ENCODE measurements around the gene CRB1.
"Not testable (repeated sequence)": the region's sequence is repeated elsewhere in the genome, so short reads cannot be mapped to it uniquely, and the experiment has no call there.

The CRB1 gene

GRCh38 chr1:197402189-197402588 lies 134.1 kb downstream of the CRB1 start:
- no peak for DNase-seq (ENCODE audit: low read depth)

GRCh38 chr1:197404774-197405173 lies 136.7 kb downstream of the CRB1 start:
- not testable (repeated sequence) for DNase-seq (ENCODE audit: low read depth)

GRCh38 chr1:197405614-197406013 lies 137.6 kb downstream of the CRB1 start:
- DNase-seq (ENCODE audit: low read depth): not testable (repeated sequence)

DNA sequence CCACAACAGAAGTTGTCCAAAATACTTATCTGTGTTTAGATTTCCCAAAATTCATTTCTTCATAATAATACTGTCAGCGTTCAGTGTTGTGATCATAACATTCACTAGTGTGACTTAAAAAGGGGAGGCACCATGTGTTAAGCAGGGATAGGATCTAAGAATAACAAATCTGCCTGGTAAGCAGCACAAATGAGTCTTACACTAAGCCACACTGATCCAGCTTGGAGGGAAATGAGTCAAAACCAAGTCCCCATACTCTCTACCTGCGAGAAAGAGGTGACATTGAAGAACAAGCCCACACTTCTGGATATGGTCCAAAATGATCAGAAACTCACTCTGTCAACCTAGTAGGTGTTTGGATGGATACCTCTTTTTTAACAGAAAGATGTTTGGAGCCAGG lies 145.5 kb downstream of the CRB1 start:
- DNase-seq (ENCODE audit: low read depth): no peak

DNA sequence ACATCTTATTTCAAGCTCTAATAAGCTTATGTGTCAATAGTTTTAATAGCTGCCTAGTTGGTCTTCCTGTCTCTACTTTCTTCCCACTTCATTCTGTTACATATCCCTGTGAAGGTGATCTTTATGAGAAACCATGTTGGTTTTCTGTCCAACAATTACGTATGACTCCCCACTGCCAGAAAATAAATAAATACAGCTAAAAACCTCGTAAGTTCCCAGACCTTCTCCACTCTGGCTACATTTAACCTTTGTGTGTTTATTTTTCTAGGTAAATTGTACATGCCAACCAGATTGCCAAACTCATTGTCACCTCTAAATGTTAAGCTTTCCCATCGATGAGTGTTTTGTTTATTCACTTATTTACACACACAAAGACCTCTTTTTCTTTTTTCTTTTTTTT lies 147.2 kb downstream of the CRB1 start:
- DNase-seq (ENCODE audit: low read depth): no peak

DNA sequence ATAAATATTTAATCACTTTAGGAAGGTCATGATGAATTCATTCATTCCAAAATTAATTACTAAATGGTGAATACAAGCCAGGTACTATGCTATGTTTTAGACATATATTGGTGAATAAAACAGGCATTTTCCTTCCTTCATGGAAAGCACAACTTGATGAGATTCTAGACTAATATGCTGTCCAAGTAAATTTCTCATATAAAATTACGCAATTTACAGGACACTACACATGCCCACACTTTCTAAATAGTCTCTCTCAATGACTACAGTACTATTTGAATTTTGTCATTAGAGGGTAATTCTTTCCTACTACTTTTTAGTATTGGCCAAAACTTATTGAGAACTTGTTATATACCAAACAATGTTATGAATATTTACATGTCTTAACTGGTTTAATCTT lies 150.6 kb downstream of the CRB1 start:
- DNase-seq (ENCODE audit: low read depth): no peak

DNA sequence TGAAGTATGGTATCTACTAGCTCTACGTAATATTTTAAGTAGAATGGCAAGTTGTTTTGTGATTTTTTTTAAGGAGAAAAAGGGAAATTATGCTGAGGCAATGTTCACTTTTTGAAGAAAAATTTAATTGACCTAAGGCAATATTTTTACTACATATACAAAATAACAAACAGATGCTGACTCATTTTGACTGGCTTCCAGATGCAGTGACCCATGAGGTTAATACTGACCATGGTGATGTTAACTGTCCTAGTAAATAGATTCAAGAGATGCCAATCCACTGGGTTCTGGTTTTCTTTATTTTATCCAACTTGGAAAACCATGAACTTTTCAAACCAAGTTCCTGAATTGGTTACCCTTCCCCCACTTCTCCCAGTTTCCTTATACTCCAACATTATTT lies 154.9 kb downstream of the CRB1 start:
- no peak for DNase-seq (ENCODE audit: low read depth)

DNA sequence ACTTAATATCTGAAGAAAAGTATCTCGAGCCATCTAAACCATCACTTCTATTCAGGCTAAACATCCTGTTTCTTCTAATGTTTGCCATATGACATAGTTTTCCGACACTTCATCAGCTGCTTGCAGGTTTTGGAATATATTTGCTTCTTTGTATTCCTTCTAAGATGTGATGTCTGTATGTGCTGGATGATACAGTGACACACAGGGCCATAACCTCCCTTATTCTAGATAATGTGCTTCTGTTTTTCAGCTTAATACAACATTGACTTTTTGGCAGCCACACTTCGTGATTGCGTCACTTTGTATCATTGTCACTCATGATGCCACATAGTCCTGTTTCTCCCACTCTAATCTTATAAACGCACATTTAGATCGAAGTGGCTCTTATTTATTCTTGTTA lies 156.3 kb downstream of the CRB1 start:
- DNase-seq (ENCODE audit: low read depth): no peak

GRCh38 chr1:197429372-197429771 lies 161.3 kb downstream of the CRB1 start:
- DNase-seq (ENCODE audit: low read depth): no peak

DNA sequence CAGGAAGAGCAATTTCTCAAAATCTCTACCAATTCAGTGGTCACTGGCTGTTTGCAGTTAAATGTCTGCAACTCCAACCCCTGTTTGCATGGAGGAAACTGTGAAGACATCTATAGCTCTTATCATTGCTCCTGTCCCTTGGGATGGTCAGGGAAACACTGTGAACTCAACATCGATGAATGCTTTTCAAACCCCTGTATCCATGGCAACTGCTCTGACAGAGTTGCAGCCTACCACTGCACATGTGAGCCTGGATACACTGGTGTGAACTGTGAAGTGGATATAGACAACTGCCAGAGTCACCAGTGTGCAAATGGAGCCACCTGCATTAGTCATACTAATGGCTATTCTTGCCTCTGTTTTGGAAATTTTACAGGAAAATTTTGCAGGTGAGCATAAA lies 167.2 kb downstream of the CRB1 start:
- no peak for DNase-seq (ENCODE audit: low read depth)

DNA sequence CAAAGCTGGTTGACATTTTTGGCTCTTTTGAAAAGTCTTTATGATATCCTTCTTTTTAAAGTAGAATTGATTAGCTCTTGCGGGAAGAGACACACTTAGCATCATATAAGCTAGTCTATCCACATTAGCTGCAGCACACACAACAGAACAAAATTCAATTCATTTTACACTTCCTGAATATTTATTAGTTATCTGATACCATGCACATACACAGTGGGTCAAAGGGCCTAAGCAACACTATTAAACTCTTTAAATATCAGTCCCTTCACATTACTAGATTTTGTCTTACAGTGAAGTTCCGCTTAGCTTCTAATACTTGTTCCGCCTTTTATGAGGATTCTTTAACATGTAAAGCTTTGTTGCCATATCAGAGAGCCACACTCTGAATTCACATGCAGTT lies 169.5 kb downstream of the CRB1 start:
- no peak for DNase-seq (ENCODE audit: low read depth)

- DNase-seq (ENCODE audit: low read depth): no peak
Measured at GRCh38 chr1:197438010-197438790, 170.1 kb downstream of the CRB1 start.

DNA sequence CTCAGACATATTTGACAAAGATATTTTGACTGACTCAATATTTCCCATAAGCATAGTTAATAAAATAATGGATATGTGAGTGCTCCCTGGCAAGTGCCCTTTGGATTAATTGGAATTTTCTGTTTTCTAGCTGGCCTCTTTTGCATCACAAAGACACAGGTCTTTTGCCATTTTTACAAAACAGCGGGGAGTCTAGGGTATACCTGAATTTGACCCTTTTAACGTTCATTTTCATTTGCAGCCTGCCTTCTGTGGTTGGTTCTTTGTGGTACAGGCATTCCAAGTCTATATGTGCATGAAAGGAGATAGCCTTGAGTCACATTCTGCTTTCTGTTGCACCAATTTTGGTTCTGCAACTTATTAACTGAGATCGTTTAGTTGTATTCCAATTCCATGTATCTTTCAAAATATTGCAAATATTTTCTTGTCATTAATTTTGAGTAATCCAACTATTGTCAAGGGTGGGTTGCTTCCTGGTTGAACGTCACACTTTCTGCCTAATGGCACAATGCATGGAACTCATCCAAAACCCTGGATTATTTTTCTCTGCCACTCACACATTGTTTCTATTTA lies 171.7 kb downstream of the CRB1 start:
- DNase-seq (ENCODE audit: low read depth): no peak

DNA sequence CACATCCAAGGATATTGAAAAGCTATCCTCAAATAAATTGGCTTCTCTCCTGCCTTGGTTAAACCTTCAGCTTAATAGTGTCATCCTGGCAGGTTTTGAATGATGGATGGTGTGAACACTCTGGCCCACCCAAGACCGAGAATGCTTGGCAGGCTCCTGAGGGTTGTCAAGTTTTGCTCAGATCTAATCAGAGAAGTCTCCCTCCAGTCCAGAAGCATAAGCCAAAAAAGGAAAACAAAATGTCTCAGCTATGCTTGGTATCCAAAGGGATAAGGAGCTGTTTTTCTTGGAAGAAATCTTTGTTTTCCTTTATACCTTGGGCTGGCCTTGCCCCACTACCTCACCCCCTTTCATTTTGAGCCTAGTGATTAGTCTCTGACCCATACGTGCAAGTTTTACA lies 172.7 kb downstream of the CRB1 start:
- no peak for DNase-seq (ENCODE audit: low read depth)

- no peak for DNase-seq (ENCODE audit: low read depth)
Measured at GRCh38 chr1:197441999-197442414, 174.0 kb downstream of the CRB1 start.

GRCh38 chr1:197444755-197445154 lies 176.7 kb downstream of the CRB1 start:
- no peak for DNase-seq (ENCODE audit: low read depth)

DNA sequence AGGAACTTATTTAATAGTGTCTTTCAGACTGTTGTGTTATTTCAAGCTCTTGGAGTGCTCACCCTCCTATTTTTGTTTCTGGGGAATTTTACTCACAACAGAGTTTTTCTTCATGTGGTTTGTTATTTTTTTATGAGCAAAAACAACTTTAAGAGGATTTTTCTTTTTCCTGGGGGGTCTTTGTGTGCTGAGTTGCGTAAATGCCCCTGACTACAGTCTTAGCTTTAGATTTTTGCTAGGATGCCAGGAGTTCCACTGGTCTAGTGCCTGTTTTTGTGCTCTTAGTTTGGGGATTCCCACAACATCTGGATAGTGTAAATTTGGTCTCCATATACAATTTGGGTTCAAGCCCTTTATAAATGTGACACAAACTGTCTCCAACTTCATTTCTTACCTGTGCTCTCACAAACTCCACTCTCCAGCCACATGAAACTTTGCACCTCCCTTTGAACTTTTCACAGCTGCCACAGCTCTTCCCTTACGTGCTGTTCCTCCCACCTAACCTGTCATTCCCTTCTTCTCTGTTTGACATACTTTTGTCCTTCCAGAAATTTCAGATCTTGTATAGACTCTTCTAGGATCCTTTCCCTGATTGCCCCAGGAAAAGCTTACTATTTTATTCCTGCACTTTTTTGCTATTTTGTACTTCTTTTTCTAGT lies 180.2 kb downstream of the CRB1 start:
- DNase-seq (ENCODE audit: low read depth): no peak

DNA sequence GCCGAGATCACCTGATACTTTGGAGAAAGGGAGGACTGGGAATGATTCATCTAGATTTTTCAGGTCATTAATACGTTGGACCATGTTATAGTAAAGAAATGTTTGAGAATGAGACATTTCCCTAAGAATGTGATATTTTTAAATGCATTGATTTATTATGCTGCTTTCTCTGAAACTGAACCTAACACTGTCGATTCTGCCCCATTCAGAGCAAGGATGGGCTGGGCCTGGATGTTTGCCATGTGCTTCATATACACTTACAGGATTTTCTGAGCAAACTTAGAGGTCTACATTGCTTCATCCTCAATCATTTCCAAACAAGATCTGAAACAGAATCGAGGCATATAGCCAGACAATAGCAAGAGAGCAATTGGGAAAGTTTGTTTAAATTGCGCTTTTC lies 183.3 kb downstream of the CRB1 start:
- no peak for DNase-seq (ENCODE audit: low read depth)

DNA sequence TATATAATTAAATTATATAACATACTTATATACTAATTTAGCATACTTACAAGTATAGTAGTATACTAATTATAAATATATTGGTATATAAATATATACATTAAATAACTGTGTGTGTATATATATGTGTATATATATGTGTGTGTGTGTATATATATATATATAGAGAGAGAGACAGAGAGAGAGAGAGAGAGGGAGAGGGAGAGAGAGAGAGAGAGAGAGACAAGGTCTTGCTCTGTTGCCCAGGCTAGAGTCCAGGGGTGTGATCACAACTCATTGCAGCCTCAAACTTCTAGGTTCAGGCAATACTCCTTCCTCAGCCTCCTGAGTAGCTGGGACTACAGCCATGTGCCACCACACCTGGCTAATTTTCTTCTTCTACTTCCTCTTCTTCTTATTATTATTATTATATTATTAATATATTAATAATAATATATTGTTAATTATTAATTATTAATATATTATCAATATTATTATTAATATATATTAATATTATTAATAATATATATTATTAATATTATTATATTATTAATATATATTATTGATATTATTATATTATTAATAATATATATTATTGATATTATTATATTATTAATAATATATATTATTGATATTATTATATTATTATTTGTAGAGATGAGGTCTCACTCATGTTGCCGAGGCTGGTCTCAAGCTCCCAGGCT lies 185.5 kb downstream of the CRB1 start:
- no peak for DNase-seq (ENCODE audit: low read depth)

DNA sequence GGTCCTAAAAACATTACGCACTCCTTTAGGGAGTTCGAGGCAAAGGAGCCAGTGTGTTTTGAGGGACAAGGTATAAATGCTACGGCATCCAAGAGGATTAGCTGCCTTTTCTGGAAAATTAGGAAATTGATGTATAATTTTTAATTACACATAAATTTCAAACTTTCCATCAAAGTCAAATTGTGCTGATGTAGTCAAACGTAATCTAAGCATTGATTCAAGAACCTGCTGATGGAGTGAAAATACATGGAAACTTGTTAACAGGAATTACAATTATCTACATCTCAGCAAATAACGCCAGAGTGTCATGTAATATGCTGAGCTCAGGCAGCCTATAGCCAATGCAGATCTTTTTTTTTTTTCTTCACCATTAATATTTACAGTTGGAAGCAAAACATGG lies 194.5 kb downstream of the CRB1 start:
- no peak for DNase-seq (ENCODE audit: low read depth)

DNA sequence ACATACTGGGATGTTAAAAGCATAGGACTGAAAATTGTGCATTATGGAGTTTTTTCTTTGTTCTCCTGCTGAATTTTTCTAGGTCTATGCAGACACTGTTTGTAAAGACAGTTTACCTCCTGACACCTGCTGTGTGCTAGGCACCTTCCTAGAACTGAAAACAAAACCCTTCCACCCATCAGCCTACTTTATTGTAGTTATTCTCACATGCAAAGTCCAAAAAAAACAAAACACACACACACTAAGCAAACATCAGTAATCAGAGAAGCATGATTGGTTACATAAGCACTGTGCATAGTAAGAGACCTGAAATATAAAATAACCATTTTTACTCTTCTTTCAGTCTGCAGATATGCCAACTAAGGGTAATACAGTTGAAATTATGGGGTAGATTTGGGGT lies 195.1 kb downstream of the CRB1 start:
- DNase-seq (ENCODE audit: low read depth): no peak

GRCh38 chr1:197464044-197464443 lies 196.0 kb downstream of the CRB1 start:
- no peak for DNase-seq (ENCODE audit: low read depth)

Data from stimulated activated CD8-positive, alpha-beta memory T cell treated with anti-CD3 and anti-CD28 coated beads, Interleukin-7, amount 100 ng/mL, for 24 hours (primary cell).